Stimulated activated CD4-positive, alpha-beta T cell treated with anti-CD3 and anti-CD28 coated beads, Interleukin-1b, Interleukin-23, amount 100 ng/mL, for 48 hours (primary cell): ENCODE results near the gene KATNIP.

Source experiments
- DNase-seq: peaks from one replicate; pipeline ENCODE4 v3.0.0-alpha.2; 2020

Gene KATNIP

DNA sequence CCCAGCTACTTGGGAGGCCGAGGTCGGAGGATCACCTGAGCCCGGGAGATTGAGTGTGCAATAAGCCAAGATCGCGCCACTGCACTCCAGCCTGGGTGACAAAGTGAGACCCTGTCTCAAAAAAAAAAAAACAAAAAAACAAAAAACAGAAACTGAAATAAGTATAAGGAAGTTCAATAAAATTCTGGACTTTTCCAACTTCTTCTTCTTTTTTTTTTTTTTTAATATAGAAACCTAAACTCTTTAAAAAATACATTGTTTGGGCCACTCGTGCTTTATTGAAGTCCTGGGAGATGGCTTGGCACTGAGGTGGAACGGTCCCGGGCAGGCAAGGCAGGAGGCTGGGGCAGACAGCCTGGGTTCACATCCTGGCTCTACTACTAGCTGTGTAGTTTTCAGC is 36.8 kb downstream of the KATNIP start:
- DNase-seq: no peak

- DNase-seq: no peak
These were observed 38.1 kb downstream of the KATNIP start for GRCh38 chr16:27588057-27588456.

GRCh38 chr16:27591837-27592236 is 41.9 kb downstream of the KATNIP start:
- DNase-seq: no peak

DNA sequence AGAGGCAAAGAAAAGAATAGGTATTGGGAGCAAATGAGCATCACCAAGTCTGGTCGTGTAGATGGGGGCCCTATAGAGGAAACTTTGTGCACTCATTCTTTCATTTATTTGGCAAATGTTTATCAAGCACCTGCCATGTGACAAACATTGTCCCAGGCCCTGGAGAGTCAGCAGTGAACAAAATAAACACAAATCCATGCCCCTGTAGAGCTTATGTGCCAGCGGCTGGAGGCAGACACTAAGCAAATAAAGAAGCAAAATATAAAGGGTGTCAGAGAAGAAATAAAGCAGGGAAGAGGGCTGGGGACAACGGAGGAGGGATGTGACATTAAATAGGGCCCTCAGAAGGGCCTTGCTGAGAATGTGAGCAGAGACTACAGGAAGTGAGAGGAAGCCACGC is 45.5 kb downstream of the KATNIP start:
- no peak for DNase-seq

DNA sequence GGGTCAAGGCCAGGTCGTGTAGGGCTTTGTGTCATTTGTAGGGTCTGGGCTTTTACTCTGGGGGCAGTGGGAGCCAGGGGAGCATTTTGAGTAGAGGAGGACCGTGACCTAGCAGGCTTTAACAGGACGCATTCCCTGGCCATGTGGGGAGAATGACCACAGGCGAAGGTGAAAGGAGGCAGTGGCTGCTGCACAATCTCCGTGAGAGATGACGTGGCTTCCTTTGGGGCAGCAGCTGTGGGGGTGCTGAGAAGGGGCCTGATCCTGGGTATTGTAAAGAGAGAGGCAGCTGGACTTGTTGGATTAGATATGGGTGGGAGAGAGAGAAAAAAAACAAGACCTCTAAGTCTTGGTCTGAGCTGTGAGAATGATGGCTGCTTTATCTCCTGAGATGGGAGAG is 46.0 kb downstream of the KATNIP start:
- DNase-seq: no peak

- DNase-seq: no peak
These were observed 46.5 kb downstream of the KATNIP start for GRCh38 chr16:27596411-27596810.

- DNase-seq: no peak
These were observed 47.4 kb downstream of the KATNIP start for GRCh38 chr16:27597361-27597760.

DNA sequence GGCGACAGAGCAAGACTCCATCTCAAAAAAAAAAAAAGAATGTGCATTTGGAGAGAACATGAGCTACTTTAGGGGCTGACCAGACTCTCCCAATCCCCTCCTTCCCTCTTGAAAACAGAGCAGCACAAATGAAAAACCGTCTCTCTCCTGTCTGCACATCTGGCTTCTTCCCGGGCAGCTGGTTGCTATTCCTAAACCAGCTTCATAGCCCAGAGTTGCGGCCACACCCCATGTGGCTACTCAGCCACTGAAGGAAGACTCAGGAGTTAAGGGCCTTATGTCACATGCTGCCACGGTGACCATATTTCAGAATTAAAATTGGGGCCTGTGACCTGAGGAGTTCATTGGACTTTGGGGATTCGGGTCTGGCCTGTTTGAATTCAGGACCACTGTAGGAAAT is 48.3 kb downstream of the KATNIP start:
- no peak for DNase-seq

- no peak for DNase-seq
These were observed 49.1 kb downstream of the KATNIP start for GRCh38 chr16:27598931-27599565.

- DNase-seq: no peak
These were observed 49.7 kb downstream of the KATNIP start for GRCh38 chr16:27599606-27600005.
